ENCODE results near the gene RFTN1. TPM values are rescaled to one million over a fixed set of nuclear protein-coding genes. Genes with fewer than 3 reads are reported as not detected.

The RFTN1 gene
- total and polyA plus RNA-seq, 4 donors = 4.4 to 20.4 (median 11.9) TPM

- no peak for DNase-seq (ENCODE audit: low spot score)
- 90% methylated on average over 5 of the region's 5 CpGs for WGBS
- no peaks in the 10 kb centered on the region for H3K27me3 ChIP-seq (ENCODE audit: control insufficient read depth in 4 of 4, insufficient read depth in 4 of 4, low read length in 3 of 4)
- H3K4me1 ChIP-seq (ENCODE audit: control insufficient read depth in 4 of 4, insufficient read depth in 4 of 4, low read length in 3 of 4) = peaks cover 4 to 36% (median 15%) of the 10 kb centered on the region in 4 donors
- TF ChIP-seq YY1 (IDR thresholded peaks at IDR 0.05) (no peak), FOXA2 (IDR thresholded peaks at IDR 0.05) (no peak), NR2F2 (IDR thresholded peaks at IDR 0.05) (no peak), REST (IDR thresholded peaks at IDR 0.05) (no peak), EGR1 (IDR thresholded peaks at IDR 0.05; ENCODE audit: low read depth in 2 of 2) (no peak), GABPA (IDR thresholded peaks at IDR 0.05 in 1 of 2, conservative IDR thresholded peaks at IDR 0.05 in 1 of 2) (no peak), JUND (IDR thresholded peaks at IDR 0.05) (no peak)
- H3K27ac ChIP-seq (ENCODE audit: low read depth in 1 of 2, low read length in 2 of 2) = no peak overlapping the region
- H3K4me3 ChIP-seq (ENCODE audit: low read depth in 1 of 3, low read length in 3 of 3) = no peak overlapping the region
- H3K36me3 ChIP-seq (ENCODE audit: control insufficient read depth in 4 of 4, insufficient read depth in 3 of 4, low read depth in 1 of 4, low read length in 3 of 4) = peaks cover 0 to 5% (median 0%) of the 10 kb centered on the region in 4 donors
- H3K9ac ChIP-seq (ENCODE audit: low read depth in 1 of 2, low read length in 2 of 2) = no peak overlapping the region
- H3K9me3 ChIP-seq (ENCODE audit: control insufficient read depth in 4 of 4, low read length in 3 of 4) = no peaks in the 10 kb centered on the region
Measured at GRCh38 chr3:16307832-16308531, 205.5 kb downstream of the RFTN1 start.

GRCh38 chr3:16305111-16305541 is 208.4 kb downstream of the RFTN1 start:
- no peaks in the 10 kb centered on the region for H3K27me3 ChIP-seq (ENCODE audit: control insufficient read depth in 4 of 4, insufficient read depth in 4 of 4, low read length in 3 of 4)
- peak; percentile 45 for TF ChIP-seq FOXA1 (IDR thresholded peaks at IDR 0.05)
- no peak for TF ChIP-seq REST (IDR thresholded peaks at IDR 0.05)
- TF ChIP-seq HNF4G (IDR thresholded peaks at IDR 0.05) = no peak
- TF ChIP-seq GABPA (IDR thresholded peaks at IDR 0.05 in 1 of 2, conservative IDR thresholded peaks at IDR 0.05 in 1 of 2) = no peak
- TF ChIP-seq MAX (IDR thresholded peaks at IDR 0.05) = peak; percentile 44
- no peak for TF ChIP-seq EGR1 (IDR thresholded peaks at IDR 0.05; ENCODE audit: low read depth in 2 of 2)
- TF ChIP-seq NR2F2 (IDR thresholded peaks at IDR 0.05) = peak; percentile 79
- peak; percentile 48 to 58 for TF ChIP-seq RAD21 (IDR thresholded peaks at IDR 0.05)
- TF ChIP-seq FOXA2 (IDR thresholded peaks at IDR 0.05) = peak; percentile 26
- peak; percentile 79 to 89 for TF ChIP-seq HNF4A (conservative IDR thresholded peaks at IDR 0.05)
- peak; percentile 91 to 92 for TF ChIP-seq RXRA (IDR thresholded peaks at IDR 0.05)
- peak; percentile 77 for TF ChIP-seq YY1 (IDR thresholded peaks at IDR 0.05)
- TF ChIP-seq ATF3 (IDR thresholded peaks at IDR 0.05) = no peak
- peak in 1 of 2 donors; percentile 79 for TF ChIP-seq JUND (IDR thresholded peaks at IDR 0.05)
- no peak for TF ChIP-seq CTCF (IDR thresholded peaks at IDR 0.05; ENCODE audit: low read depth, low read length, missing input control)
- peak; percentile 73 for TF ChIP-seq SP1 (IDR thresholded peaks at IDR 0.05)
- 49% methylated on average over 7 of the region's 7 CpGs for WGBS
- H3K36me3 ChIP-seq (ENCODE audit: control insufficient read depth in 4 of 4, insufficient read depth in 3 of 4, low read depth in 1 of 4, low read length in 3 of 4) = peaks cover 0 to 7% (median 2%) of the 10 kb centered on the region in 4 donors
- no peaks in the 10 kb centered on the region for H3K9me3 ChIP-seq (ENCODE audit: control insufficient read depth in 4 of 4, low read length in 3 of 4)
- H3K4me3 ChIP-seq (ENCODE audit: low read depth in 1 of 3, low read length in 3 of 3) = no peak overlapping the region
- H3K9ac ChIP-seq (ENCODE audit: low read depth in 1 of 2, low read length in 2 of 2) = no peak overlapping the region
- peaks cover 4 to 23% (median 13%) of the 10 kb centered on the region in 4 donors for H3K4me1 ChIP-seq (ENCODE audit: control insufficient read depth in 4 of 4, insufficient read depth in 4 of 4, low read length in 3 of 4)
- no peak for DNase-seq (ENCODE audit: low spot score)
- peak overlapping the region; percentile 57 to 61 for H3K27ac ChIP-seq (ENCODE audit: low read depth in 1 of 2, low read length in 2 of 2)

Measured in liver (tissue), 9 donors.